ENCODE data around the gene USH2A. TPM values are rescaled to one million over a fixed set of nuclear protein-coding genes. Genes with fewer than 3 reads are reported as not detected.

Gene USH2A
- polyA plus RNA-seq, 2 of the 4 experiments (the other 2 are of a cell fraction): not detected

DNA sequence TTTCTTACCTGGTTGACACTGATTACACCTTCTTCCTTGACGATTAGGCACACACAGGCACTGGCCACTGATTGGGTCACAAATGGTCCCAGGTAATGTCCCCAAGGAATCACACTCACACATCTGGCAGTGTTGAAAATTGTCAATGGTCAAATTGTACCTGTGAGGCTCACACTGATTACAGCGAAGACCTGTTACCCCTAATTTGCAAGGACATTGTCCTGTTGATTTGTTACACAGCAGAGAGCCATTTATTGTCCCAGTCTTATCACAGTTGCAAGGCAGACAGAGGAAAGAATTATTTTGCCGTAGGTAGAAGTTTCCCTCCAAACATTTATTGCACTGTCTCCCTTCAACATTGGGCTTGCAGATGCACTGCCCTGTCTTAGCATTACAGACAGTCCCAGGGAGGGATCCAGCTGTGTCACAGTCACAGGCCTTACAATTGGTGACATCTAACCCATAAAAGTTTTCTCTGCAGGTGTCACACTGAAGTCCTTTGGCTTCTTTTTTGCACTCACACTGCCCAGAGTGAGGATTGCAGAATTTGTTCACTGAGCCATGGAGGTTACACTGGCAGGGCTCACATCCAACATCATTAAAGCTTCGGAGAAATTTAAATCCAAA is 176.6 kb downstream of the USH2A start:
- Histone ChIP-seq H3K27ac (no peak overlapping the region), H3K4me2 (no peak overlapping the region), H3K9me3 (no peaks in the 10 kb centered on the region), H3K4me1 (no peaks in the 10 kb centered on the region), H3K4me3 (no peak overlapping the region)
- DNase-seq (ENCODE audit: low read depth in 1 of 2, low spot score in 1 of 2) (no peak), FAIRE-seq (no peak), ATAC-seq (no peak)
- TF ChIP-seq, protein P1, sequence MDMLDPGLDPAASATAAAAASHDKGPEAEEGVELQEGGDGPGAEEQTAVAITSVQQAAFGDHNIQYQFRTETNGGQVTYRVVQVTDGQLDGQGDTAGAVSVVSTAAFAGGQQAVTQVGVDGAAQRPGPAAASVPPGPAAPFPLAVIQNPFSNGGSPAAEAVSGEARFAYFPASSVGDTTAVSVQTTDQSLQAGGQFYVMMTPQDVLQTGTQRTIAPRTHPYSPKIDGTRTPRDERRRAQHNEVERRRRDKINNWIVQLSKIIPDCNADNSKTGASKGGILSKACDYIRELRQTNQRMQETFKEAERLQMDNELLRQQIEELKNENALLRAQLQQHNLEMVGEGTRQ (IDR thresholded peaks at IDR 0.05): no peak
- no peak for TF ChIP-seq MAZ (IDR thresholded peaks at IDR 0.05; ENCODE audit: borderline replicate concordance, low read depth, low read length)
- TF ChIP-seq HOXA7 (CRISPR knock-in tag; IDR thresholded peaks at IDR 0.05): no peak
- TF ChIP-seq PHF8 (IDR thresholded peaks at IDR 0.05; ENCODE audit: borderline replicate concordance, low read depth): no peak
- TF ChIP-seq, protein P2, sequence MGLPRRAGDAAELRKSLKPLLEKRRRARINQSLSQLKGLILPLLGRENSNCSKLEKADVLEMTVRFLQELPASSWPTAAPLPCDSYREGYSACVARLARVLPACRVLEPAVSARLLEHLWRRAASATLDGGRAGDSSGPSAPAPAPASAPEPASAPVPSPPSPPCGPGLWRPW (IDR thresholded peaks at IDR 0.05): no peak
- TF ChIP-seq EHF (CRISPR knock-in tag; IDR thresholded peaks at IDR 0.05): no peak
- ChIA-PET POLR2A (no interaction called here), CTCF (interaction anchor here (1.7 kb wide), 1 partner anchor 26 kb away, joined by 8 read pairs; no protein-coding TSS in a partner anchor)
- 0% methylated on average over 4 of the region's 4 CpGs for WGBS (ENCODE audit: missing lambda C conversion rate)

- Histone ChIP-seq H3K27ac (no peak overlapping the region), H3K9me3 (no peaks in the 10 kb centered on the region), H3K4me3 (no peak overlapping the region), H3K4me2 (no peak overlapping the region), H3K4me1 (no peaks in the 10 kb centered on the region)
- ChIA-PET CTCF (no interaction called here), POLR2A (no interaction called here)
- DNase-seq (ENCODE audit: low read depth in 1 of 2, low spot score in 1 of 2) (no peak), ATAC-seq (no peak), FAIRE-seq (no peak)
- TF ChIP-seq HOXA7 (CRISPR knock-in tag; IDR thresholded peaks at IDR 0.05) (no peak), KDM1A (IDR thresholded peaks at IDR 0.05; ENCODE audit: low read depth) (no peak), RARB (CRISPR knock-in tag; IDR thresholded peaks at IDR 0.05) (no peak), FOSL2 (IDR thresholded peaks at IDR 0.05) (no peak), FOSL2 (CRISPR knock-in tag; IDR thresholded peaks at IDR 0.05) (no peak)
- TF ChIP-seq, protein P3, sequence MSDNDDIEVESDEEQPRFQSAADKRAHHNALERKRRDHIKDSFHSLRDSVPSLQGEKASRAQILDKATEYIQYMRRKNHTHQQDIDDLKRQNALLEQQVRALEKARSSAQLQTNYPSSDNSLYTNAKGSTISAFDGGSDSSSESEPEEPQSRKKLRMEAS (IDR thresholded peaks at IDR 0.05): no peak
- TF ChIP-seq, protein P1 (IDR thresholded peaks at IDR 0.05): no peak
- 0% methylated on average over 1 of the region's 1 CpG for WGBS (ENCODE audit: missing lambda C conversion rate)
Measured at GRCh38 chr1:216238844-216239243, 184.4 kb downstream of the USH2A start.

- no peak for ATAC-seq
- ChIA-PET POLR2A (no interaction called here), CTCF (interaction anchor here (1.3 kb wide), 1 partner anchor 17 kb away, joined by 4 read pairs; no protein-coding TSS in a partner anchor)
- DNase-seq (ENCODE audit: low read depth in 1 of 2, low spot score in 1 of 2): no peak
- FAIRE-seq: no peak
- 9% methylated on average over 3 of the region's 3 CpGs for WGBS (ENCODE audit: missing lambda C conversion rate)
- Histone ChIP-seq H3K4me1 (no peaks in the 10 kb centered on the region), H3K9me3 (no peaks in the 10 kb centered on the region), H3K4me3 (no peak overlapping the region), H3K27ac (no peak overlapping the region), H3K4me2 (no peak overlapping the region)
- TF ChIP-seq PBX3 (IDR thresholded peaks at IDR 0.05) (no peak), RNF2 (IDR thresholded peaks at IDR 0.05; ENCODE audit: borderline replicate concordance, low read depth) (no peak), JUN (IDR thresholded peaks at IDR 0.05) (no peak), FOSB (CRISPR knock-in tag; IDR thresholded peaks at IDR 0.05) (no peak), ZFP36 (IDR thresholded peaks at IDR 0.05; ENCODE audit: borderline replicate concordance, partially characterized antibody) (no peak), GATA3 (IDR thresholded peaks at IDR 0.05; ENCODE audit: borderline replicate concordance) (no peak), POLR2AphosphoS2 (conservative IDR thresholded peaks at IDR 0.05; ENCODE audit: low read length) (no peak), EP300 (IDR thresholded peaks at IDR 0.05) (no peak), KDM5A (IDR thresholded peaks at IDR 0.05) (no peak)
- TF ChIP-seq, protein P4, sequence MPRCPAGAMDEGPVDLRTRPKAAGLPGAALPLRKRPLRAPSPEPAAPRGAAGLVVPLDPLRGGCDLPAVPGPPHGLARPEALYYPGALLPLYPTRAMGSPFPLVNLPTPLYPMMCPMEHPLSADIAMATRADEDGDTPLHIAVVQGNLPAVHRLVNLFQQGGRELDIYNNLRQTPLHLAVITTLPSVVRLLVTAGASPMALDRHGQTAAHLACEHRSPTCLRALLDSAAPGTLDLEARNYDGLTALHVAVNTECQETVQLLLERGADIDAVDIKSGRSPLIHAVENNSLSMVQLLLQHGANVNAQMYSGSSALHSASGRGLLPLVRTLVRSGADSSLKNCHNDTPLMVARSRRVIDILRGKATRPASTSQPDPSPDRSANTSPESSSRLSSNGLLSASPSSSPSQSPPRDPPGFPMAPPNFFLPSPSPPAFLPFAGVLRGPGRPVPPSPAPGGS (IDR thresholded peaks at IDR 0.05): no peak
- TF ChIP-seq, protein P1 (IDR thresholded peaks at IDR 0.05): no peak
Measured at GRCh38 chr1:216237927-216238542, 185.2 kb downstream of the USH2A start.
